K562 (cell line): ENCODE measurements around the gene EIF1B. TPM values are rescaled to one million over a fixed set of nuclear protein-coding genes. Genes with fewer than 3 reads are reported as not detected.
A peak's percentile ranks its signal among the peaks of the same experiment; 100 is the strongest.

Experiments used
- ARNT ChIP-seq, 2 experiments: fragments of 450-650 bp; IDR thresholded peaks; 2 replicates each; pipeline ENCODE4 v1.6.1; 2016; ENCODE audit warnings: mild to moderate bottlenecking in 1 of 2
- CCAR2 ChIP-seq: fragments of 200-400 bp; formaldehyde crosslinking; IDR thresholded peaks from 2 replicates; pipeline ENCODE4 v1.6.1; 2017; ENCODE audit warnings: mild to moderate bottlenecking, low read depth, low read length
- FOXA1 ChIP-seq: fragments of 450-650 bp; IDR thresholded peaks from 2 replicates; pipeline ENCODE4 v1.6.1; 2016; ENCODE audit warnings: mild to moderate bottlenecking, borderline replicate concordance
- MTA2 ChIP-seq: fragments of 450-650 bp; IDR thresholded peaks from 2 replicates; pipeline ENCODE4 v1.6.1; 2016; ENCODE audit warnings: low read depth
- PCBP1 ChIP-seq: fragments of 200-400 bp; formaldehyde crosslinking; IDR thresholded peaks from 2 replicates; pipeline ENCODE4 v1.6.1; 2018; ENCODE audit warnings: mild to moderate bottlenecking, low read depth, low read length; ENCODE audit not compliant: poor library complexity, severe bottlenecking
- RBM39 ChIP-seq: fragments of 200-400 bp; formaldehyde crosslinking; optimal IDR thresholded peaks from 2 replicates; pipeline ENCODE3; 2018; ENCODE audit warnings: low read depth, low read length
- RFX1 ChIP-seq: fragments of 450-650 bp; IDR thresholded peaks from 2 replicates; pipeline ENCODE4 v1.6.1; 2016; ENCODE audit warnings: mild to moderate bottlenecking, moderate library complexity
- SMARCA4 ChIP-seq: fragments of 450-650 bp; IDR thresholded peaks from 2 replicates; pipeline ENCODE4 v1.6.1; 2016
- SMARCA5 ChIP-seq: fragments of 450-650 bp; IDR thresholded peaks from 2 replicates; pipeline ENCODE4 v1.6.1; 2016
- TBL1XR1 ChIP-seq, 2 experiments: IDR thresholded peaks; 2 replicates each; pipeline ENCODE4 v1.6.1; 2012; ENCODE audit warnings: improper control_type of control experiment in 2 of 2, low read length in 2 of 2, mild to moderate bottlenecking in 1 of 2
- ZEB2 ChIP-seq: fragments of 450-650 bp; IDR thresholded peaks from 2 replicates; pipeline ENCODE4 v1.6.1; 2016
- ZNF232 ChIP-seq: sonication (generic); formaldehyde crosslinking; IDR thresholded peaks from 2 replicates; pipeline ENCODE4 v1.8.0; 2022; ENCODE audit warnings: mild to moderate bottlenecking, missing genetic modification reagents
- ZNF263 ChIP-seq: sonication (generic); formaldehyde crosslinking; IDR thresholded peaks from 2 replicates; pipeline ENCODE4 v1.8.0; 2022; ENCODE audit warnings: mild to moderate bottlenecking, missing genetic modification reagents, borderline replicate concordance
- ZNF436 ChIP-seq: fragments of 250-450, 450-650 bp; sonication (Bioruptor Pico); formaldehyde crosslinking; IDR thresholded peaks from 2 replicates; pipeline ENCODE4 v1.7.0; 2020; ENCODE audit warnings: mild to moderate bottlenecking
- polyA plus RNA-seq, 8 experiments: library from polyadenylated mRNA; depleted of rRNA in 4 of 8; stranded (reverse) in 5 of 8; unstranded in 3 of 8; fragments of >200 nt; fragmentation: Nextera tagmentation in 2 of 8; fragmentation: Illumina TruSeq in 1 of 8; extraction: Ambion mirVana in 2 of 8; extraction: Trizol in 1 of 8; gene quantifications; 2 replicates each; pipeline versions ENCODE4 v1.2.1 to v1.2.3, GENCODE V29; 2011 to 2014; ENCODE audit warnings: inconsistent platforms in 1 of 8, missing spikeins in 1 of 8
- total RNA-seq, 7 experiments: library from RNA; depleted of rRNA in 6 of 7; stranded (reverse); fragments of >200 nt in 6 of 7; fragmentation: Illumina TruSeq in 2 of 7; extraction: Trizol in 2 of 7; gene quantifications; 2 replicates each; pipeline versions ENCODE4 v1.2.1 to v1.2.3, GENCODE V29; 2011 to 2021; ENCODE audit warnings: low replicate concordance in 1 of 7
- TF ChIP-seq, protein P1 (sequence below): fragments of 450-650 bp; formaldehyde crosslinking; IDR thresholded peaks from 2 replicates; pipeline ENCODE4 v1.4.0; 2020; ENCODE audit warnings: mild to moderate bottlenecking, moderate library complexity
- TF ChIP-seq, protein P2 (sequence below): fragments of 450-650 bp; IDR thresholded peaks from 2 replicates; pipeline ENCODE4 v1.6.1; 2018; ENCODE audit not compliant: partially characterized antibody
- TF ChIP-seq, protein P3 (sequence below): fragments of 450-650 bp; conservative IDR thresholded peaks from 2 replicates; pipeline ENCODE4 v1.6.1; 2016; ENCODE audit warnings: missing genetic modification characterization, low read depth, mild to moderate bottlenecking, control low read depth, missing compliant biosample characterization
- TF ChIP-seq, protein P4 (sequence below): fragments of 450-650 bp; IDR thresholded peaks from 2 replicates; pipeline ENCODE4 v1.7.0; 2016; ENCODE audit warnings: borderline replicate concordance

The EIF1B gene
- total and polyA plus RNA-seq, 9 of the 15 experiments (the other 6 are each of a cell fraction or from before 2014, with no cell fraction given) = 18.1 to 184 (median 78.9) TPM

DNA sequence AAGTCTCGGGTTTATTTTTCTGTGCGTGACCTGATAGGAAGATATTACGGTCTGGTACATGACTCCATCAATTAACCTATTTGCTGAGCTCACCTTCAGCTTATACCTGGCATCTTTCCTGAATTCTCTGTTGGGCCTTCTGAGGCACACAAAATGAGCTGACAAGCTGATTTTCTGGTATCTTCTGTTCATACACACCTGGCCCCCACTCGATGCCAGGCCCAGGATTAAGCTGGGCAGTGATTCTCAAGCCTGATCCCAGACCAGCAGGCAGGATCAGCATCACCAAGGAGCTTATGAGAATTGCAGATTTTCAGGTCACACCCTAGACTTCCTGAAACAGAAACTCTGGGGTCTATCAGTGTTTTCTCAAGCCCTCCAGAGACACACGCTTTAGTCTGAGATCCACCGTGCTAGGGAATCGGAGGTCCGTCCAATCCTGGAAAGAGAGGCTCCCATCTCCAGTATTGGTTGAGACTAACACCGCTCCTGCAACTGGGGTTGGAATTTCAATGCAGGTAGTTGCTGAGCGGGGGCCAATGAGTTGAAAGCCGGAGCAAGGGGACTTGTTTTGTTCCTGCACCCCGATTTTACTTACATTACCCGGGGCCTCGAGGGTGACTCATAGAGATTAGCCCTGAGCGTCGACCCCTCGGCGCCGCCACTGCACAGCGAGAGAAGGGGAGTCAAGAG is 636 bp upstream of the EIF1B start (continued):
- no peak for TF ChIP-seq RFX1
- TF ChIP-seq RBM39 = no peak
- TF ChIP-seq MTA2 = 0 out of 2 replicates have a peak, but pooled peaks have one; percentile 6
- peak; percentile 21; the same call in 1 of the 2 replicates for TF ChIP-seq SMARCA4
- 0 out of 2 replicates have a peak, but pooled peaks have one; percentile 5 for TF ChIP-seq ZNF232 (CRISPR knock-in tag)
- TF ChIP-seq PCBP1 = no peak
- TF ChIP-seq, protein P1, sequence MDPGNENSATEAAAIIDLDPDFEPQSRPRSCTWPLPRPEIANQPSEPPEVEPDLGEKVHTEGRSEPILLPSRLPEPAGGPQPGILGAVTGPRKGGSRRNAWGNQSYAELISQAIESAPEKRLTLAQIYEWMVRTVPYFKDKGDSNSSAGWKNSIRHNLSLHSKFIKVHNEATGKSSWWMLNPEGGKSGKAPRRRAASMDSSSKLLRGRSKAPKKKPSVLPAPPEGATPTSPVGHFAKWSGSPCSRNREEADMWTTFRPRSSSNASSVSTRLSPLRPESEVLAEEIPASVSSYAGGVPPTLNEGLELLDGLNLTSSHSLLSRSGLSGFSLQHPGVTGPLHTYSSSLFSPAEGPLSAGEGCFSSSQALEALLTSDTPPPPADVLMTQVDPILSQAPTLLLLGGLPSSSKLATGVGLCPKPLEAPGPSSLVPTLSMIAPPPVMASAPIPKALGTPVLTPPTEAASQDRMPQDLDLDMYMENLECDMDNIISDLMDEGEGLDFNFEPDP (CRISPR knock-in tag) = 0 out of 2 replicates have a peak, but pooled peaks have one; percentile 63
- TF ChIP-seq, protein P2, sequence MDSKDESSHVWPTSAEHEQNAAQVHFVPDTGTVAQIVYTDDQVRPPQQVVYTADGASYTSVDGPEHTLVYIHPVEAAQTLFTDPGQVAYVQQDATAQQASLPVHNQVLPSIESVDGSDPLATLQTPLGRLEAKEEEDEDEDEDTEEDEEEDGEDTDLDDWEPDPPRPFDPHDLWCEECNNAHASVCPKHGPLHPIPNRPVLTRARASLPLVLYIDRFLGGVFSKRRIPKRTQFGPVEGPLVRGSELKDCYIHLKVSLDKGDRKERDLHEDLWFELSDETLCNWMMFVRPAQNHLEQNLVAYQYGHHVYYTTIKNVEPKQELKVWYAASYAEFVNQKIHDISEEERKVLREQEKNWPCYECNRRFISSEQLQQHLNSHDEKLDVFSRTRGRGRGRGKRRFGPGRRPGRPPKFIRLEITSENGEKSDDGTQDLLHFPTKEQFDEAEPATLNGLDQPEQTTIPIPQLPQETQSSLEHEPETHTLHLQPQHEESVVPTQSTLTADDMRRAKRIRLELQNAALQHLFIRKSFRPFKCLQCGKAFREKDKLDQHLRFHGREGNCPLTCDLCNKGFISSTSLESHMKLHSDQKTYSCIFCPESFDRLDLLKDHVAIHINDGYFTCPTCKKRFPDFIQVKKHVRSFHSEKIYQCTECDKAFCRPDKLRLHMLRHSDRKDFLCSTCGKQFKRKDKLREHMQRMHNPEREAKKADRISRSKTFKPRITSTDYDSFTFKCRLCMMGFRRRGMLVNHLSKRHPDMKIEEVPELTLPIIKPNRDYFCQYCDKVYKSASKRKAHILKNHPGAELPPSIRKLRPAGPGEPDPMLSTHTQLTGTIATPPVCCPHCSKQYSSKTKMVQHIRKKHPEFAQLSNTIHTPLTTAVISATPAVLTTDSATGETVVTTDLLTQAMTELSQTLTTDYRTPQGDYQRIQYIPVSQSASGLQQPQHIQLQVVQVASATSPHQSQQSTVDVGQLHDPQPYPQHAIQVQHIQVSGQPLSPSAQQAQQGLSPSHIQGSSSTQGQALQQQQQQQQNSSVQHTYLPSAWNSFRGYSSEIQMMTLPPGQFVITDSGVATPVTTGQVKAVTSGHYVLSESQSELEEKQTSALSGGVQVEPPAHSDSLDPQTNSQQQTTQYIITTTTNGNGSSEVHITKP = peak; percentile 97
- TF ChIP-seq ARNT (IDR thresholded peaks at IDR 0.05) = no peak
- TF ChIP-seq, protein P3, sequence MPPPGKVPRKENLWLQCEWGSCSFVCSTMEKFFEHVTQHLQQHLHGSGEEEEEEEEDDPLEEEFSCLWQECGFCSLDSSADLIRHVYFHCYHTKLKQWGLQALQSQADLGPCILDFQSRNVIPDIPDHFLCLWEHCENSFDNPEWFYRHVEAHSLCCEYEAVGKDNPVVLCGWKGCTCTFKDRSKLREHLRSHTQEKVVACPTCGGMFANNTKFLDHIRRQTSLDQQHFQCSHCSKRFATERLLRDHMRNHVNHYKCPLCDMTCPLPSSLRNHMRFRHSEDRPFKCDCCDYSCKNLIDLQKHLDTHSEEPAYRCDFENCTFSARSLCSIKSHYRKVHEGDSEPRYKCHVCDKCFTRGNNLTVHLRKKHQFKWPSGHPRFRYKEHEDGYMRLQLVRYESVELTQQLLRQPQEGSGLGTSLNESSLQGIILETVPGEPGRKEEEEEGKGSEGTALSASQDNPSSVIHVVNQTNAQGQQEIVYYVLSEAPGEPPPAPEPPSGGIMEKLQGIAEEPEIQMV (tag) = no peak
- 0 out of 2 replicates have a peak, but pooled peaks have one; percentile 25 for TF ChIP-seq ZNF436
- TF ChIP-seq TBL1XR1 (IDR thresholded peaks at IDR 0.05; ENCODE audit: low read length in 2 of 2) = no peak
- no peak for TF ChIP-seq CCAR2
- TF ChIP-seq FOXA1 = no peak
- peak; percentile 48; the same call in 1 of the 2 replicates for TF ChIP-seq SMARCA5
- TF ChIP-seq, protein P4, sequence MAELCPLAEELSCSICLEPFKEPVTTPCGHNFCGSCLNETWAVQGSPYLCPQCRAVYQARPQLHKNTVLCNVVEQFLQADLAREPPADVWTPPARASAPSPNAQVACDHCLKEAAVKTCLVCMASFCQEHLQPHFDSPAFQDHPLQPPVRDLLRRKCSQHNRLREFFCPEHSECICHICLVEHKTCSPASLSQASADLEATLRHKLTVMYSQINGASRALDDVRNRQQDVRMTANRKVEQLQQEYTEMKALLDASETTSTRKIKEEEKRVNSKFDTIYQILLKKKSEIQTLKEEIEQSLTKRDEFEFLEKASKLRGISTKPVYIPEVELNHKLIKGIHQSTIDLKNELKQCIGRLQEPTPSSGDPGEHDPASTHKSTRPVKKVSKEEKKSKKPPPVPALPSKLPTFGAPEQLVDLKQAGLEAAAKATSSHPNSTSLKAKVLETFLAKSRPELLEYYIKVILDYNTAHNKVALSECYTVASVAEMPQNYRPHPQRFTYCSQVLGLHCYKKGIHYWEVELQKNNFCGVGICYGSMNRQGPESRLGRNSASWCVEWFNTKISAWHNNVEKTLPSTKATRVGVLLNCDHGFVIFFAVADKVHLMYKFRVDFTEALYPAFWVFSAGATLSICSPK = 0 out of 2 replicates have a peak, but pooled peaks have one; percentile 51
- no peak for TF ChIP-seq ZEB2
- TF ChIP-seq ZNF263 (CRISPR knock-in tag) = 0 out of 2 replicates have a peak, but pooled peaks have one; percentile 4
